Stomach (tissue), 4 donors: Measurements from ENCODE around the gene KCNE2.

Experiments
- POLR2AphosphoS5 ChIP-seq, 3 donors: sonication (generic); formaldehyde crosslinking; IDR thresholded peaks; one replicate each; pipeline ENCODE4 v1.6.1; 2016; ENCODE audit warnings: antibody characterized with exemption in 3 of 3
- TF ChIP-seq, protein P1 (sequence below), 7 experiments: fragments of 450-650 bp in 4 of 7; fragments of 200-600 bp in 3 of 7; sonication (generic) in 3 of 7; IDR thresholded peaks; one replicate each; pipeline ENCODE4 v1.5.1; 2016 to 2019; ENCODE audit warnings: antibody characterized with exemption in 7 of 7, control low read depth in 2 of 7, mild to moderate bottlenecking in 1 of 7

DNA sequence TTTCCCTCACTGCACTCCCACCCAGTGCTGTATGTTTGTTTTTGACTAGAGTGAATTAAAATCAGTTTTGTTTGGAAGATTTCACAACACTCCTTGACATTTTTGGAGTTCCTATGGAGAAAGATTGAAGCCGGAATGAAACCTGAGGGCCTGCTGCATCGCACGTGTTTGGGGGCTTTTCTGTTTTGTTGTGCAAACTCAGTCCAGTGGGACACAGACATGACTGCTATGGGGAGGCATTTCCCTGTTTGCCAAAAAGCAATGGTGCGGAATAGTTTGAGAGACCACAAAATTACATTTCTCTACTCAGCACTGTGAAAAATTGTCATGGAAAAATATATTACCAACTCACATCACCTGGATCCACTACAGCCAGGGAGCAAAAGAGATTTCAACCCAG, 43.8 kb upstream of the KCNE2 start:
- TF ChIP-seq, protein P1, sequence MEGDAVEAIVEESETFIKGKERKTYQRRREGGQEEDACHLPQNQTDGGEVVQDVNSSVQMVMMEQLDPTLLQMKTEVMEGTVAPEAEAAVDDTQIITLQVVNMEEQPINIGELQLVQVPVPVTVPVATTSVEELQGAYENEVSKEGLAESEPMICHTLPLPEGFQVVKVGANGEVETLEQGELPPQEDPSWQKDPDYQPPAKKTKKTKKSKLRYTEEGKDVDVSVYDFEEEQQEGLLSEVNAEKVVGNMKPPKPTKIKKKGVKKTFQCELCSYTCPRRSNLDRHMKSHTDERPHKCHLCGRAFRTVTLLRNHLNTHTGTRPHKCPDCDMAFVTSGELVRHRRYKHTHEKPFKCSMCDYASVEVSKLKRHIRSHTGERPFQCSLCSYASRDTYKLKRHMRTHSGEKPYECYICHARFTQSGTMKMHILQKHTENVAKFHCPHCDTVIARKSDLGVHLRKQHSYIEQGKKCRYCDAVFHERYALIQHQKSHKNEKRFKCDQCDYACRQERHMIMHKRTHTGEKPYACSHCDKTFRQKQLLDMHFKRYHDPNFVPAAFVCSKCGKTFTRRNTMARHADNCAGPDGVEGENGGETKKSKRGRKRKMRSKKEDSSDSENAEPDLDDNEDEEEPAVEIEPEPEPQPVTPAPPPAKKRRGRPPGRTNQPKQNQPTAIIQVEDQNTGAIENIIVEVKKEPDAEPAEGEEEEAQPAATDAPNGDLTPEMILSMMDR (IDR thresholded peaks at IDR 0.05): no peak
- TF ChIP-seq POLR2AphosphoS5 (IDR thresholded peaks at IDR 0.05): no peak
